Spleen (tissue), 11 donors: ENCODE results near the gene EZR. TPM values are rescaled to one million over a fixed set of nuclear protein-coding genes. Genes with fewer than 3 reads are reported as not detected.
"Not testable (repeated sequence)": the region's sequence is repeated elsewhere in the genome, so short reads cannot be mapped to it uniquely, and the experiment has no call there.

Experiments used
- DNase-seq: peaks from one replicate; pipeline ENCODE4 v3.0.0-alpha.2; 2020
- H3K27ac ChIP-seq, 8 donors: fragments of 200-600 bp; sonication (generic) in 7 of 8; 1 replicate in 4 of 8; 2 replicates in 4 of 8; pipeline versions ENCODE4 v1.5.0 to v1.8.0; 2016 to 2021; ENCODE audit warnings: inconsistent platforms in 4 of 8, mild to moderate bottlenecking in 4 of 8, moderate library complexity in 1 of 8
- H3K27me3 ChIP-seq, 7 donors: fragments of 200-600 bp; sonication (generic) in 6 of 7; replicated peaks in 1 of 7; 1 replicate in 4 of 7; 2 replicates in 3 of 7; pipeline versions ENCODE4 v1.5.0 to v1.8.0; 2016 to 2021; ENCODE audit warnings: inconsistent platforms in 3 of 7, mild to moderate bottlenecking in 1 of 7
- H3K36me3 ChIP-seq, 6 donors: fragments of 200-600 bp; sonication (generic) in 5 of 6; 1 replicate in 4 of 6; 2 replicates in 2 of 6; pipeline versions ENCODE4 v1.5.0 to v1.8.0; 2016 to 2021; ENCODE audit warnings: inconsistent platforms in 2 of 6
- H3K4me1 ChIP-seq, 6 donors: fragments of 200-600 bp; sonication (generic) in 5 of 6; 1 replicate in 3 of 6; 2 replicates in 3 of 6; pipeline versions ENCODE4 v1.5.0 to v1.8.0; 2016 to 2021; ENCODE audit warnings: inconsistent platforms in 3 of 6
- H3K4me3 ChIP-seq, 8 donors: fragments of 200-600 bp; sonication (generic) in 7 of 8; 1 replicate in 4 of 8; 2 replicates in 4 of 8; pipeline versions ENCODE4 v1.5.0 to v1.8.0; 2016 to 2021; ENCODE audit warnings: inconsistent platforms in 4 of 8, mild to moderate bottlenecking in 4 of 8, moderate library complexity in 2 of 8
- H3K9me3 ChIP-seq, 8 donors: fragments of 200-600 bp; sonication (generic) in 7 of 8; 1 replicate in 4 of 8; 2 replicates in 4 of 8; pipeline versions ENCODE4 v1.5.0 to v1.8.0; 2016 to 2021; ENCODE audit warnings: inconsistent platforms in 4 of 8
- CTCF ChIP-seq, 11 experiments: fragments of 200-600 bp in 7 of 11; fragments of 450-650 bp in 4 of 11; sonication (generic) in 4 of 11; IDR thresholded peaks in 8 of 11; conservative IDR thresholded peaks in 3 of 11; 1 replicate in 7 of 11; 2 replicates in 4 of 11; pipeline versions ENCODE4 v1.4.0 to v1.8.0; 2016 to 2021; ENCODE audit warnings: antibody characterized with exemption in 11 of 11, inconsistent platforms in 4 of 11, mild to moderate bottlenecking in 1 of 11
- POLR2A ChIP-seq, 3 donors: fragments of 450-650 bp; IDR thresholded peaks; one replicate each; pipeline ENCODE4 v1.5.1; 2017; ENCODE audit warnings: antibody characterized with exemption in 3 of 3, mild to moderate bottlenecking in 1 of 3
- POLR2AphosphoS5 ChIP-seq, 3 donors: sonication (generic); formaldehyde crosslinking; IDR thresholded peaks; one replicate each; pipeline ENCODE4 v1.5.1; 2017; ENCODE audit warnings: antibody characterized with exemption in 3 of 3
- WGBS, 5 donors: extraction: QIAGEN DNeasy Blood & Tissue Kit in 3 of 5; methylation state at CpG; one replicate each; pipeline versions ENCODE4 v1.1.5 to v1.1.7; 2013 to 2018; 5-methylcytosine and 5-hydroxymethylcytosine counted together
- intact Hi-C: fragments of 100-400 bp; cut with DNase I; formaldehyde crosslinking; loops from one replicate; pipeline ENCODE4 v1.15.0; 2023; ENCODE audit warnings: low total_unique reads
- polyA plus RNA-seq, 3 donors: library from polyadenylated mRNA; stranded (reverse); fragments of 200-250 nt; gene quantifications; one replicate each; pipeline ENCODE4 v1.2.1, GENCODE V29; 2013
- total RNA-seq, 7 donors: library from RNA; depleted of rRNA in 3 of 7; stranded (reverse); fragments of >200 nt in 3 of 7; fragmentation: NEBNext Ultra II Directional in 4 of 7; extraction: Animal tissue kit (Norgen Biotek cat#: 25700) in 4 of 7; gene quantifications; one replicate each; pipeline versions ENCODE4 v1.1.0 to v1.2.1, GENCODE V29; 2016 to 2021
- donor health status: healthy with polysubstance abuse.
- donor health status: DM: no; HTN: no; CAD: no; lungs with moderate emphysema.
- donor health status: DM: no; HTN: no; CAD: no.
- donor health status: Bipolar disorder and iron deficiency.
- donor health status: healthy.
- donor health status: DM: no; HTN: no; CAD: no.
- donor health status: DM: yes; HTN: yes; CAD: no.

Gene EZR
- total and polyA plus RNA-seq, 10 donors, result 78.0 to 153 (median 114) TPM

- WGBS, 5 donors, result 66 to 88% (median 78%) methylated on average over 3 of the region's 3 CpGs
- Histone ChIP-seq H3K4me3 (no peak overlapping the region), H3K4me1 (peaks cover 34 to 100% (median 93%) of the 10 kb centered on the region in 6 donors), H3K27ac (peak overlapping the region in 5 of 8 donors; percentile 1 to 74 (median 52)), H3K27me3 (no peaks in the 10 kb centered on the region), H3K9me3 (no peaks in the 10 kb centered on the region), H3K36me3 (peaks cover 0 to 30% (median 0%) of the 10 kb centered on the region in 6 donors)
- TF ChIP-seq POLR2A (IDR thresholded peaks at IDR 0.05) (no peak), POLR2AphosphoS5 (IDR thresholded peaks at IDR 0.05) (no peak), CTCF (IDR thresholded peaks at IDR 0.05 in 8 of 11, conservative IDR thresholded peaks at IDR 0.05 in 3 of 11) (no peak)
- no peak for DNase-seq
- intact Hi-C loops, result no loop called here
Measured at GRCh38 chr6:158797331-158798310, 21.5 kb downstream of the EZR start.

- WGBS, 5 donors, result 73 to 92% (median 88%) methylated on average over 3 of the region's 3 CpGs
- TF ChIP-seq POLR2A (IDR thresholded peaks at IDR 0.05) (no peak), POLR2AphosphoS5 (IDR thresholded peaks at IDR 0.05) (no peak), CTCF (IDR thresholded peaks at IDR 0.05 in 8 of 11, conservative IDR thresholded peaks at IDR 0.05 in 3 of 11) (no peak)
- Histone ChIP-seq H3K9me3 (no peaks in the 10 kb centered on the region), H3K4me3 (no peak overlapping the region), H3K27me3 (no peaks in the 10 kb centered on the region), H3K36me3 (peaks cover 0 to 23% (median 0%) of the 10 kb centered on the region in 6 donors), H3K4me1 (peaks cover 32 to 100% (median 93%) of the 10 kb centered on the region in 6 donors), H3K27ac (peak overlapping the region in 2 of 8 donors; percentile 29 to 43)
- no peak for DNase-seq
- intact Hi-C loops, result no loop called here
Measured at GRCh38 chr6:158796353-158796752, 22.8 kb downstream of the EZR start.

- no peaks in the 10 kb centered on the region for H3K27me3 ChIP-seq
- peaks cover 35 to 100% (median 92%) of the 10 kb centered on the region in 6 donors for H3K4me1 ChIP-seq
- 62 to 89% (median 83%) methylated on average over 4 to 5 of the region's 5 CpGs for WGBS, 5 donors
- intact Hi-C loops, result no loop called here
- peaks cover 0 to 14% (median 0%) of the 10 kb centered on the region in 6 donors for H3K36me3 ChIP-seq
- H3K4me3 ChIP-seq, result no peak overlapping the region
- peak overlapping the region in 2 of 8 donors; percentile 29 to 43 for H3K27ac ChIP-seq
- no peak for TF ChIP-seq CTCF (IDR thresholded peaks at IDR 0.05 in 8 of 11, conservative IDR thresholded peaks at IDR 0.05 in 3 of 11)
- H3K9me3 ChIP-seq, result no peaks in the 10 kb centered on the region
- no peak for DNase-seq
Measured at GRCh38 chr6:158795516-158795915, 23.7 kb downstream of the EZR start.

GRCh38 chr6:158793432-158793831, 25.7 kb downstream of the EZR start:
- Histone ChIP-seq H3K9me3 (no peaks in the 10 kb centered on the region), H3K27ac (peak overlapping the region in 3 of 8 donors; percentile 19 to 36 (median 35)), H3K27me3 (no peaks in the 10 kb centered on the region), H3K4me1 (peaks cover 32 to 100% (median 90%) of the 10 kb centered on the region in 6 donors), H3K36me3 (peaks cover 0 to 16% (median 6%) of the 10 kb centered on the region in 6 donors), H3K4me3 (no peak overlapping the region)
- DNase-seq, result no peak
- TF ChIP-seq CTCF (IDR thresholded peaks at IDR 0.05 in 8 of 11, conservative IDR thresholded peaks at IDR 0.05 in 3 of 11) (peak in 9 of 11 experiments; percentile 24 to 53 (median 39)), POLR2AphosphoS5 (IDR thresholded peaks at IDR 0.05) (no peak), POLR2A (IDR thresholded peaks at IDR 0.05) (no peak)
- 25 to 44% (median 36%) methylated on average over 1 of the region's 1 CpG for WGBS, 5 donors
- intact Hi-C loops, result no loop called here

- Histone ChIP-seq H3K36me3 (peaks cover 0 to 26% (median 15%) of the 10 kb centered on the region in 6 donors), H3K4me1 (peaks cover 24 to 98% (median 81%) of the 10 kb centered on the region in 6 donors), H3K27ac (peak overlapping the region in 2 of 8 donors; percentile 7 to 36)
- DNase-seq, intact Hi-C loops, H3K4me3 ChIP-seq, H3K27me3 ChIP-seq, H3K9me3 ChIP-seq: not testable (repeated sequence)
- WGBS, 5 donors, result 79 to 87% (median 83%) methylated on average over 10 of the region's 10 CpGs
Measured at GRCh38 chr6:158792505-158792904, 26.7 kb downstream of the EZR start.
